Astrocyte (in vitro differentiated cells and primary cell): ENCODE measurements around the gene NT5E.

Experiments
- EZH2 ChIP-seq: IDR thresholded peaks from 2 replicates; pipeline ENCODE4 v1.6.1; 2012; ENCODE audit warnings: mild to moderate bottlenecking, low read length, inconsistent platforms; ENCODE audit not compliant: insufficient read depth
- TF ChIP-seq, protein P1 (sequence below): IDR thresholded peaks from 2 replicates; pipeline ENCODE4 v1.5.1; 2011; ENCODE audit warnings: low read depth, mild to moderate bottlenecking, inconsistent platforms, low read length, moderate library complexity; ENCODE audit not compliant: insufficient read depth

DNA sequence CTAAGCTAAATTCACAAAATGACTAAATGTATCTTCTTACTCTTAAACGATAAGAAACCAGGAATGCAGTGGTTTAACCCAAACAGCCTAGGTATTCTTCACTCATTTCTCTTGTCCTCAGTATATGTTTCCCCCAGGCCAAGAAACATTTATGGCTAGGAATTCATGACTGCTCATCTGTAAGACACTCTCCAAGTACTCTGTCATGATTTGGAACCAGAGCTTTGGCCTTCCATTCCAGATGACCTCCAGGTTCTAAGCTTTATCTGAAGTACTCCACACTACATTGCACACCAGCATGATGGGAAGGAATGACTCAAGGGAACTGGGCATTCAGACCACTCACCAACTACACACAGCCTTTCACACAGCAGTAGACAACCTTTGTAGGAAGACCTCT, 29.3 kb downstream of the NT5E start:
- TF ChIP-seq, protein P1, sequence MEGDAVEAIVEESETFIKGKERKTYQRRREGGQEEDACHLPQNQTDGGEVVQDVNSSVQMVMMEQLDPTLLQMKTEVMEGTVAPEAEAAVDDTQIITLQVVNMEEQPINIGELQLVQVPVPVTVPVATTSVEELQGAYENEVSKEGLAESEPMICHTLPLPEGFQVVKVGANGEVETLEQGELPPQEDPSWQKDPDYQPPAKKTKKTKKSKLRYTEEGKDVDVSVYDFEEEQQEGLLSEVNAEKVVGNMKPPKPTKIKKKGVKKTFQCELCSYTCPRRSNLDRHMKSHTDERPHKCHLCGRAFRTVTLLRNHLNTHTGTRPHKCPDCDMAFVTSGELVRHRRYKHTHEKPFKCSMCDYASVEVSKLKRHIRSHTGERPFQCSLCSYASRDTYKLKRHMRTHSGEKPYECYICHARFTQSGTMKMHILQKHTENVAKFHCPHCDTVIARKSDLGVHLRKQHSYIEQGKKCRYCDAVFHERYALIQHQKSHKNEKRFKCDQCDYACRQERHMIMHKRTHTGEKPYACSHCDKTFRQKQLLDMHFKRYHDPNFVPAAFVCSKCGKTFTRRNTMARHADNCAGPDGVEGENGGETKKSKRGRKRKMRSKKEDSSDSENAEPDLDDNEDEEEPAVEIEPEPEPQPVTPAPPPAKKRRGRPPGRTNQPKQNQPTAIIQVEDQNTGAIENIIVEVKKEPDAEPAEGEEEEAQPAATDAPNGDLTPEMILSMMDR: no peak
- no peak for TF ChIP-seq EZH2
